Measurements from ENCODE around the gene RFC5. TPM values are rescaled to one million over a fixed set of nuclear protein-coding genes. Genes with fewer than 3 reads are reported as not detected.

Gene RFC5
- total and polyA plus RNA-seq, 2 of the 4 experiments (the other 2 are of a cell fraction): 14.7 to 20.1 TPM

GRCh38 chr12:118070650-118071049 lies 54.1 kb downstream of the RFC5 start:
- H3K18ac ChIP-seq (ENCODE audit: low read depth, low read length): no peak overlapping the region
- H3K27ac ChIP-seq (ENCODE audit: insufficient read depth, low read length): no peak overlapping the region
- H3K9ac ChIP-seq (ENCODE audit: low read depth, low read length): no peak overlapping the region
- ChIA-PET CTCF (no interaction called here), POLR2A (ENCODE audit: unreplicated experiment) (no interaction called here)
- dilution Hi-C loops (cut with HindIII; ENCODE audit: low sequenced_read_pairs, unreplicated experiment) (no loop called here), intact Hi-C loops (cut with micrococcal nuclease) (no loop called here), in situ Hi-C loops (cut with MboI; ENCODE audit: low sequenced_read_pairs) (no loop called here)
- no peaks in the 10 kb centered on the region for H4K20me1 ChIP-seq (ENCODE audit: insufficient read depth, low read length)
- H3K14ac ChIP-seq (replicated peaks; ENCODE audit: low read depth, low read length): no peak overlapping the region
- H2BK20ac ChIP-seq (ENCODE audit: low read depth, low read length): no peak overlapping the region
- H3K4me1 ChIP-seq (ENCODE audit: control insufficient read depth, insufficient read depth, low read length): no peaks in the 10 kb centered on the region
- H2AK9ac ChIP-seq (replicated peaks; ENCODE audit: low read depth, low read length, poor library complexity): no peak overlapping the region
- H3K23ac ChIP-seq (ENCODE audit: low read depth, low read length): no peak overlapping the region
- no peak overlapping the region for H4K5ac ChIP-seq (ENCODE audit: low read depth, low read length)
- peaks cover 4% of the 10 kb centered on the region; the same call in 1 of the 2 replicates for H3K36me3 ChIP-seq (ENCODE audit: control insufficient read depth, insufficient read depth, low read length)
- no peaks in the 10 kb centered on the region for H3K27me3 ChIP-seq (ENCODE audit: control insufficient read depth, insufficient read depth, low read length)
- DNase-seq (no peak), ATAC-seq (ENCODE audit: low read depth) (no peak)
- H3K4me3 ChIP-seq (ENCODE audit: insufficient read depth, low read depth, low read length): no peak overlapping the region
- no TSS peak for BruUV-seq (replicated peaks)
- H2AK5ac ChIP-seq (ENCODE audit: low read depth, low read length): no peak overlapping the region
- H3K4me2 ChIP-seq (ENCODE audit: low read depth, low read length): no peak overlapping the region
- TF ChIP-seq BHLHE40 (IDR thresholded peaks at IDR 0.05; ENCODE audit: low read depth, low read length) (no peak), ELK1 (IDR thresholded peaks at IDR 0.05; ENCODE audit: borderline replicate concordance, low read depth, low read length) (no peak)
- H3K9me3 ChIP-seq (ENCODE audit: control insufficient read depth, insufficient read depth, low read length): no peaks in the 10 kb centered on the region
- 0 out of 2 replicates have a peak, but pooled peaks cover 4% of the 10 kb centered on the region for H3K9me1 ChIP-seq (ENCODE audit: insufficient read depth, low read length)
- H4K91ac ChIP-seq (ENCODE audit: insufficient read depth, low read depth, low read length): no peak overlapping the region
- H3K4ac ChIP-seq (ENCODE audit: low read depth, low read length): no peak overlapping the region
- no peak overlapping the region for H2BK120ac ChIP-seq (ENCODE audit: low read depth, low read length)
- H3K56ac ChIP-seq (ENCODE audit: extremely low read depth, insufficient read depth, low read length): no peak overlapping the region
- WGBS, 2 experiments (ENCODE audit: extremely low coverage in 2 of 2, insufficient read length in 1 of 2): 100% methylated on average over 1 of the region's 3 CpGs; no CpG with 5 or more reads in 1 of the 2 experiments
- no peak overlapping the region for H2BK5ac ChIP-seq (ENCODE audit: low read depth, low read length, poor library complexity, severe bottlenecking)
- H3K79me1 ChIP-seq (ENCODE audit: low read depth in 1 of 2, low read length in 2 of 2): no peaks in the 10 kb centered on the region
- H2BK15ac ChIP-seq (ENCODE audit: low read depth, low read length): no peak overlapping the region
- no peak overlapping the region for H2AFZ ChIP-seq (replicated peaks; ENCODE audit: low read length, poor library complexity)
- no peak overlapping the region for H4K8ac ChIP-seq (ENCODE audit: low read depth in 2 of 2, low read length in 2 of 2)
